ENCODE measurements around the gene SCYL2.
"Not testable (repeated sequence)": the region's sequence is repeated elsewhere in the genome, so short reads cannot be mapped to it uniquely, and the experiment has no call there.

The SCYL2 gene

DNA sequence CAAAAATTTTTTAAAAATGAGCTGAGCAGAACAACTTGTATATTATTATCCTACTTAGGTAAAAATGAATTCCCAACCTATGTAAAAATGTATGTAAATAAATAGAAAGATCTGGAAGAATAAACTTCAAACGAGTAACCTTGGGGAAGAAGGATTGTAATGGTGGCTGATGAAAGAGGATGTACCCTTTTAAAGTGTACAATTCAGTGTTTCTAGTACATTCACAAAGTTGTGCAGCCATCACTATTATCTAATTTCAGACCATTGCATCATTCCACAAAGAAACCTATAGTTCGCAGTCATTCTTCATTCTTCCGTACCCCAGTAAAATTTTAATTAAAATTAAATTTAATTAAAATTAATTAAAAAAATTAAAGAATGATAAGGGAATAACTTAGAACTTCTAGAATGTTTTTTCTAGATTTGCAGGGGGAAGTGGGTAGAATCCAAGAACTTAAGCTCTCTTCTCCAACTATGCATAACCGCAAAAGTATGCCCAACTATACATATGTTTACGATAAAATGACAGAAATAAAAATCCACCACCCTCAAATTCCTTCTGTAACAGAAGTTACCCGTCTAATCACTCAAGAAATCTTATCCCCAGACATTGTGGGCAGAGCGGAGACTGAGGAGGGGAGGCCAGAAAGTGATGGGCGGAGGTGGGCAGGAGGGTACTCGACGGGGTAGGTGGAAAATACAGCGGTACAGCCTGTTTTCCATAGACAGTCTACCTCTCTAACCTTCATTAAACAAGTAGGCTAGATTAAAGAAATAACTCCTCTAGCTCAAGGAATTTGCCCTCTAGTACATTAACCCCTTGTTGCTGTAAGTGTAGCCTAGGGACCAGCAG is 1.0 kb upstream of the SCYL2 start:
- DNase-seq = no peak

DNA sequence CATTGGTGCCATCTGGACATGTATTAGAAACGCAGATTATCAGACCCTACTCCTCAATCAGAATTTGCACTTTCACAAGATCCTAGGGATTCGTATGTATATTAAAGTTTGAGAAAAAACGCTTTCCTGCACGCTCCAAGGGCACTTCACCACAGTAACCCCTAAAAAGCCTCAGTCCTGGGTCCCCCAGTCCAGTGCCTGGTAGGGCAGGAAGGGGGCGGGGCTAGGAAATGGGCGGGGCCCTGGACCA is 467 bp upstream of the SCYL2 start:
- peak; percentile 90 for DNase-seq

DNA sequence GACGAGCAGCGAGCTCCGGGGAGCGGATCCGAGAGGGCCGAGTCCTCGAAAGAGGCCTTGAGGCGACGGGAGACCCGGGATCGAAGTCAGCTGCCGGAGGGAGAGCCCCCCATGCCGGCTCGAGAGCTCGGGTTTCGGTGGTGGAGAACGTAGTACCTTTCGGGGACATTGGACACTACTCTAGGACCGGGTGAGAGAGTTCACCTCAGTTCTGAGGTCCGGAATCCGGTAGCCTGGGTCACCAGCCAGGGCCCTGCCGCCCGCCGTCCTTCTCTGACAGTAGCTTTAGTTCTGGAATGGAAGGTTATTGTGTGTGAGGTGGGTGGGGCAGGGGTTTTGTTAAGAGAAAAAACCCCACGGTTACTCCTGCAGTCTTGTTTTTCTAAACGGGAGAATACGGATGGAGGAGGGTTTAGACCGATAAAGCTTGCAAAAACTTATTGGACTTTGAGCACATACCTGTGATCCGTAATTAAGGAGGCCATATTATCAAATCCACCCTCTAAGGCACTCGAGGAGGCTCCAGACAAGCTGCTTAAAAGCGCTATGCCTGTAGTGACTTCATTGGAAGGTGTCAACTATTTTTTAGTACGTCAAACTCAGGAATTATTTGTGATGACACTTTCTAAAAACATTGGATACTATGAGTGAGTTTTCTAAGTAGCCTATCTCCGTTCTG is 765 bp downstream of the SCYL2 start:
- no peak for DNase-seq

DNA sequence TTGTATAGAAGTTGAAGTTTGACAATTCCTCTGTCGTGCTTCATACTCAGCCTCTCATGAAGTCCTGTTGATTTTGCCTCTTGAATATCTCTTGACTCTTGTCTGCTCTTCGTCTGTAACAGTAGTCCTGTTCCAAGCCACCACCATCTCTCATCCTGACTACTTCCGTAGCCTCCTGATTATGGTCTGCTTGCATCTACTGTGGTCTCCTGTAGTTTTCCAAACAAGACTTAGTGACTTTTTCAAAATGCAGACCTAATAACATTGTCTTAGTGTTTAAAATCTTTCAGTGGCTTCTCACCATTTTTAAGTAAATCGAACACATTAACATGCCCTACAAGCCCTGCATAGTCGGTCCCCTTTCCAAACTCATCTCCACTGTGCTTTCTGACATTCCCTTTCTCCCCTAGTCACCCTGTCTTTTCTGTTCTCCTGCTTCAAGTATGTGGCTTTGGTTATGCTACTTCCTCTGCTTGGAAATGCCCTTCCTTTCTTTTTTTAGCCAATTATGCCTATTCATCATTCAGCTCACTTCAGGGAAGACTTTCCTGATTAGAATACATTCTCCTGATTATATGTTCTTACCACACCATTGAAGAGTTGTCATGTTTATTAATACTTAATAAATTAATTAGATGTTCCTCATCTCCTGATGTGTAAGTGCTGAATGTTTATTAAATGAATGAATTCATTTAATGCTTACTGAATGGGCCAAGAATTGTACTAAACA is 2.0 kb downstream of the SCYL2 start:
- no peak for DNase-seq

DNA sequence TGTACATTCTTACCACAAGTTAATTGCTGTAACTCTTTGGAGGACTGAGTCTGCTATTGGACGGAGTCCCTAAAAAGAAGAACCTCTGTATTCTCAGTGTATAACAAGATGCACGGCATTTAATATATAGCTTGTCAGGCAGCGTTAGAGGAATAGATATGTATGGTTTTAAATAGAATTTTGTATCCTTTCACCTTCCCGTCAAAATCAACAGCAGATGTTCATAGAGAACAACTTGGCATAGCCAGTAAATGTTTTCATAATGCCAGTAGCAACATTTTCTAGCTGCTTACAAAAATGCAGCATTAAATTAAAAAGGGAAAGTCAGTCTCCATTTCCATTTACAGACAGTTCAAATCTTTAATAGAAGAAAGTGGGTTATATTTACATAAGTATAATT is 6.8 kb downstream of the SCYL2 start:
- DNase-seq = no peak

DNA sequence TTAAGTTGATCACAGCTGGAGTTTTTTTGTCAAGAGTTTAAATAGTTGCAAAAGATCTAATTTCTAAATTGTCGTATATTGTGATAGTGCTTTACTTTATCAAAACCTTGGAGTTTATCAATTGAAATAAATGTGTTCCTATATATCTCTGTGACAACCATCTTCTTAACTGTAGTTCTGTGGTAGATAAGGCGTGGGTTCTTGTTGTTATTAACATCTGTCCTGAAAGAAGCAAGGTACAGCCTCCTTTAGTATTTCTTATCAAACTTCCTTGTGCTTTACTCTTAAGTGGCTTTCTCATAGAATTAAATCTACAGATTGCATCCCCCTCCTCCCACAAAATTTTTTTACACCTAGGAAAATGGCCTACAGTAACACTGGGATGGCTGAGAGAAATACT is 7.3 kb downstream of the SCYL2 start:
- DNase-seq = no peak

DNA sequence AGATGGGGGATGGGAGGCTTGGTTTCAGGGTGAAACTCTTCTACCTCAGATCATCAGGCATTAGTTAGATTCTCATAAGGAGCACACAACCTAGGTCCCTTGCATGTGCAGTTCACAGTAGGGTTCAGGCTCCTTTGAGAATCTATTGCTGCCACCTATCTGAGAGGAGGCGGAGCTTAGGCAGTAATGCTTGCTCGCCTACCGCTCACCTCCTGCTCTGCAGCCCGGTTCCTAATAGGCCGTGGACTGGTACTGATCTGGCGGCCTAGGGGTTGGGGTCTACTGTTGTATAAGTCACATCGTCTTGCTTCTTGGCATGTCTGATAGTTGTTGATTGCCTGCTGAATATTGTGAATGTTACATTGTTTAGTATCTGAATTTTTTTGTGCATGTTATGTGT is 12.2 kb downstream of the SCYL2 start:
- DNase-seq = no peak

DNA sequence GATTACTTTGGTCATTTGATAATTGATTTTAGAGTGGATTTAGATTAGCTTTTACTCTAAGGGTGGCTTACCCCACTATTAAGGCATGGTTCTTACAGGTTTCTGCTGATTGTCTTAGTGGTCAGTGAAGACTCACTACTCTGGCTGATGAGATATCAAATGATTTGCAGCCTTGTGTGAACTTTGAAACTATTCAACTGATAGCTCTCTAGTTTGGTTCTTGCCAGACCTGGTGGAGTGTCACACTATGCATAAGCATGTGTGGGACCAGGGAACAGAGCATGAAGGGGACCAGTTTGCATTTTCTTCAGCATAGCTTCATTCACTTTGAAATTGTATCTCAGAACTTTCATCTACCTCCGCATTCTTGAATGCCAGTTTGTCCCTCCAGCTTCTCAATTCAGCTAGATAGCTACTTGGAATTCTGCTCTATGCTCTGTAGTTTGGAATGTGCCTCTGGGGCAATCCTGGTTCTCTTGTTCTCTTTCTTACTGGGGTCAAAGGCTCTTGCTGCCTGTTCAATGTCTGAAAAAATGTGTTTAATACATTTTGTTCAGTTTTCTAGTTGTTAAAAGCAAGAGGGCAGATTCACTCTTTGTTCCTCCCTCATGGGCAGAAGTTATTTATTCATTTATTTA is 12.7 kb downstream of the SCYL2 start:
- DNase-seq = no peak

DNA sequence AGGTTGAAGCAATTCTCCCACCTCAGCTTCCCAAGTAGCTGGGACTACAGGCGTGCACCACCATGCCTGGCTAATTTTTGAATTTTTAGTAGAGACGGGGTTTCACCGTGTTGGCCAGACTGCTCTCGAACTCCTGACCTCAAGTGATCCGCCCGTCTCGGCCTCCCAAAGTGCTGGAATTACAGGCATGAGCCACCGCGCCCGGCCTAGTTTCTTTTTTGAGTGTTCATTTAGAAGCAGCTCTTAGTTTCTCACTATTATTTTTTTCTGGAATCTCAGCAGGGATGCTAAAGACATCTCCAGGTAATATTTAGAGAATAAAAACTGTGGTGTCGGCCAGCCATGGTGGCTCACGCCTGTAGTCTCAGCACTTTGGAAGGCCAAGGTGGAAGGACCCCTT is 17.6 kb downstream of the SCYL2 start:
- DNase-seq = not testable (repeated sequence)

DNA sequence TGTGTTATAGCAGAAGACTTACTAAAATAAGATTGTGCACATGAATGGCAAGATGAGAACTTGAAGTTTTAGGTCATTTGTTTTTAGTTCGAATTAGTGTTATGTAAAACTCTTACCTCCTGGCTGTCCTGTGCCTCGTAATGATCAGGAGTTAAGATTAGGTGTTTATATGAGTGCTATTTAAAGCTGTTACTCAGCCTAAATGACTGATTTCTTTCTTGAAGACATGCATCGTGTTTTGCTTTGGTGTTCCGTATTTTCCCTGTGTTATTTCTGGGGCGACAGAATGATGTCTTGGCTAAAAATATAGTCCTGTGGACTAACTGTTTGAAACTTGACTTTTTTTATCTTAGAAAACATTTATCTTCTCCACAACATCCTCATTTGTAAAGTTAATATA is 22.1 kb downstream of the SCYL2 start:
- no peak for DNase-seq

DNA sequence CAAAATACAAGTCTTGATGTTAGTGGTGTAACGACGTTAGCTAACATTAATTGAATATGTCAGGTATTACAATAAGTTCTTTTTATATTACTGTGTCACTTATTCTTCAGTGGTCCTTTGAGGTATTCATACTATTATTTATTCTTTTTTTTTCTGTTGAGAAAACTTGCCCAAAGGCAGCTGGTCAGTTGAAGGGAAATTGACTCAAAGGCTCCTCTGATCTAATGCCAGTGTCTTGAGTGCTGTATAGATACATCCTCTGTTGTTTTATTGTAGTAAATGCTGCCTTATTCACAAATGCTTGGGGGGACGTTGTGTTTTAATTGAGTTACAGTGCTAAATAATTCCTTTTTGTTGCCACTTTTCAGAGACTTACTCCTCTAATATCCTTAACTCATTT is 23.0 kb downstream of the SCYL2 start:
- DNase-seq = no peak

DNA sequence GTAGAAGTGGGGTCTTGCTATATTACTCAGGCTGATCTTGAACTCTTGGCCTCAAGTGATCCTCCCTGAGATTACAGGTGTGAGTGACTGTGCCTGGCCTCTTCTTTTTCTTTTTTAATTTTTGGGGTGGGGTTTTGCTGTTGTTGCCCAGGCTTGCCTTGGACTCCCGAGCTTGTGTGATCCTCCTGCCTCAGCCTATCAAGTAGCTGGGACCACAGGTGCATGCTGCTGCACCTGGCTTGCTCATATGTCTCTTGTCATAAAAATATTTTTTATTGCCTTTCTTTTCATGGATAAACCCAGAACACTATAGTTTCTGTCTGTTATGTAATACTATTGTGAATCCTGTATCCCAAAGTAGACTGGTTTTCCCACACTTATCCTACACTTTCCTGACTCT is 26.0 kb downstream of the SCYL2 start:
- no peak for DNase-seq

DNA sequence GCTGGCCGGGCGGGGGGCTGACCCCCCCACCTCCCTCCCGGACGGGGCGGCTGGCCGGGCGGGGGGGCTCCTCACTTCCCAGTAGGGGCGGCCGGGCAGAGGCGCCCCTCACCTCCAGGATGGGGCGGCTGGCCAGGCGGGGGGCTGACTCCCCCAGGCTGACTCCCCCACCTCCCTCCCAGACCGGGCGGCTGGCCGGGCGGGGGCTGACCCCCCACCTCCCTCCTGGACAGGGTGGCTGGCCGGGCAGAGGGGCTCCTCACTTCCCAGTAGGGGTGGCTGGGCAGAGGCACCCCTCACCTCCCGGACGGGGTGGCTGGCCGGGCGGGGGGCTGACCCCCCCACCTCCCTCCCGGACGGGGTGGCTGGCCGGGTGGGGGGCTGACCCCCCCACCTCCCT is 27.4 kb downstream of the SCYL2 start:
- not testable (repeated sequence) for DNase-seq

DNA sequence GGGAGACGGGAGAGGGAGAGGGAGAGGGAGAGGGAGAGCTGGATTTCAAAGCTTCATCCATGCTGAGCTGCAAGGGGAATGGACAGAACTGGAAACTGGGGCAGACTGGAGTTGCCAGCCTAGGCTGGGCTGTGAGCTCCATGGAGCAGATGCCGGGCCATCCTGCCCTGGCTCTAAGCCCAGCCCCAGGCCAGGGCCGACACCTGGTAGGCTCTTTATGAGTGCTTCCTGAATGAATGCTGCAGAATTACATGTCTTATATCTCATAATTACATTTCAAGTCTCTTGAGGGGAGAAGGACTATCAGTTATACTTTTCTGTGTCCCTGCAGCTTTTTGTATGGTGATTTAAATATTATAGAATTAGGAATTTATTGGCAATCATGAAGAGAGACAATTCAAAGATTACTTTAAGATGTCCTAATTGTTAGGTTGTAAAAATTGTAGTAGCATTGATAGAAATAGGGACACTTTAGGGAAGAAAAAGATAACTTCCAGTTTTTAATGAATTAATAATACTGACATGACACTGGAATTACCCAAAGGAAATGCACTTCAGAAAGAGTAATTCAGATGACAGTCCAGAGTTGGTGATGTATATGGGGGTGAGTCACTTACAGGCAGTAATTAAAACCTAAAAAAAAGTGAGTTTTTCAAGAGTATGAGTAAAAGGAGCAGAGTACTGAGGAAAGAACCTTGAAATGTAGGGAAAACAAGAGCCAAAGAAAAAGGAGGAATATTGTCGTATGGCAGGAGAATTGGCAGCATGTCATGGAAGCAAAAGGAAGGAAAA is 29.0 kb downstream of the SCYL2 start:
- no peak for DNase-seq

DNA sequence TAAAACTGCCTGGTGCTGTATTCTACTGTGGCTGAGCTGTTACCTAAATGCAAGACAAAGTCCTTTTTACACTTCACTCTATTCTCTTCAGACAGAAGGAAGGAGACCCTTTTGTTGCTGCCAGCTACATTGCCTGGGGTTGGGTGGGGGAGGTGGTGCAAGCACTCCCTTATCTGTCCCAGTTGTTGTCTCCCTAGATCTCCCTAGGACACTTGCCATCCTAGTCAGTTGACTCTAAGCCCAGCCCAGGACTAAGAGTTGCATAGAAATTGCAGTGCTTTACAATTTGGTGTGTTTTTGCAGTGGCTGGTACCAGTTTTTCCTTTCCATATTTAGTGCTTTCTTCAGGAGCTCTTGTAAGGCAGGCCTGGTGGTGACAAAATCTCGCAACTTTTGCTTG is 35.1 kb downstream of the SCYL2 start:
- no peak for DNase-seq

DNA sequence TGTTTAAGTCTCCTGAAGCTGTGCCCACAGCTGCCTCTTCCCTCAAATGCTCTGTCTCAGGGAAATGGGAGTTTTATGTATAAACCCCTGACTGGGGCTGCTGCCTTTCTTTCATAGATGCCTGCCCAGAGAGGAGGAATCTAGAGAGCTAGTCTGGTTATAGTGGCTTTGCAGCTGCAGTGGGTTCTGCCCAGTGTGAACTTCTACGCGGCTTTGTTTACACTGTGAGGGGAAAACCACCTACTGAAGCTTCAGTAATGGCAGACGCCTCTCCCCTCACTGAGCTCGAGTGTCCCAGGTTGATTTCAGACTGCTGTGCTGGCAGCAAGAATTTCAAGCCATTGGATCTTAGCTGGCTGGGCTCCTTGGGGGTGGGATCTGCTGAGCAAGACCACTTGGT is 36.9 kb downstream of the SCYL2 start:
- no peak for DNase-seq

DNA sequence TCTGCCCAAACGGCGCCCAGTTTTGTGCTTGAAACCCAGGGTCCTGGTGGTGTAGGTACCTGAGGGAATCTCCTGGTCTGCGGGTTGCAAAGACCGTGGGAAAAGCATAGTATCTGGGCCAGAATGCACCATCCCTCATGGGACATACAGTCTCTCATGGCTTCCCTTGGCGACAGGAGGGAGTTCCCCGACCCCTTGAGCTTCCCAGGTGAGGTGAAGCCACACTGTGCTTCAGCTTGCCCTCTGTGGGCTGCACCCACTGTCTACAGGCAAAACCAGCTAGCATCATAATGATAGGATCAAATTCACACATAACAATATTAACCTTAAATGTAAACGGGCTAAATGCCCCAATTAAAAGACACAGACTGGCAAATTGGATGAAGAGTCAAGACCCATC is 37.4 kb downstream of the SCYL2 start:
- DNase-seq = not testable (repeated sequence)

DNA sequence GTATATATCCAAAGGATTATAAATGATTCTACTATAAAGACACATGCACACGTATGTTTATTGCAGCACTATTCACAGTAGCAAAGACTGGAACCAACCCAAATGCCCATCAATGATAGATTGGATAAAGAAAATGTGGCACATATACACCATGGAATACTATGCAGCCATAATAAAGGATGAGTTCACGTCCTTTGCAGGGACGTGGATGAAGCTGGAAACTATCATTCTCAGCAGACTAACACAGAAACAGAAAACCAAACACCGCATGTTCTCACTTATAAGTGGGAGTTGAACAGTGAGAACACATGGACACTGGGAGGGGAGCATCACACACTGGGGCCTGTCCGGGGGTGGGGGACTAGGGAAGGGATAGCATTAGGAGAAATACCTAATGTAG is 41.2 kb downstream of the SCYL2 start:
- not testable (repeated sequence) for DNase-seq

DNA sequence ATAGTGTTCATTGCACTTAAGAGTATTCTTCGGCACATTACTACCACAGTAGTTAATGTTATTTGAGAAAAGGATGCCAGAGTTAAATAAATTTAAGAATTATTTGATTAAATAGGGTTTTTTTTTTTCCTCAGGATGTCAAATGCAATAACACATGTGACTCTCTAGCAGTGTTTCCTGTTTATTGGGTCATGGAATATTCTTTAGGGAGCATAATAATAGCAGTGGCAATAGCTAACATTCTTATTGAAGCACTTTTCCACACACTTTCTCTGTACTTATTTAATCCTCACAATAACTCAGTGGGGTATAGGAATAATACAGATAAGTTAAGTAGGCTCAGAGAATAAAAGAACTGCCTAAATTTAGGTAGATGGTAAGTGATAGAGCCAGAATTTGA is 44.3 kb downstream of the SCYL2 start:
- DNase-seq = no peak

DNA sequence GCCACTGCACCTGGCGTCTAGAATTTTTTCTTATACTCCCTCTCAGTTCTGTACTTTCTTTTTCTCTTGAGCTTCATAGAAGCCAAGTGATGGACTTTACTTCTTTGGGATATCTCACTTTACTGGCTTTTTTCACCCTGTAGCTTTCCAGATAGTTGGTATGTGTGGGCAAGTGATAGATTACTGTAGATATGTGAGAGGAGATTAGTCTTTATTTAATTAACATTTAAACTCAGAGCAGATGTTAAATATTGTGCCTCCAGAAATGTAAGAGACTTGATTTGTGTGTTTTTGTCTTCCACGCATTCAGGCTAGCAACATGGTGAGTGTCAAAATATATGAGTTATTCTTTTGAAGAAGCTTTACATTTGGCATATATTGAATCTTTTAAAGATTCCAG is 50.4 kb downstream of the SCYL2 start:
- no peak for DNase-seq

DNA sequence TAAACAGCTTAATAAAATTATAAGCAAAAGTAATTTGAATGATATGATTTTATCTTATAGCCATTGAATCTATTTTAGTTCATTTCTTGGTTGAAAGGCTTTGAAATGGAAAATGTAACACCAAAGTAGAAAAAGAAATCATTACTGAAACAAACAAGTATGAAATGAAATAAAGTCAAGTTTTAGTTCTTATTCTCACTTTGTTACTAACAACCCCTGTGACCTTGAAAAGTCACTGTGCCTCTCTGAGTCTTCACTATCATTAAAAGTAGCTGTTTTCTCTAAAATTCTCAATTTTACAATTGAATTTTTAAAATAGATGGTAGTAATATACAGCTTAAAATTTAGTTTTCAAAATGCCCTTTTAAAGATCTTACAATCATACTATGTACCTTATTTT is 57.5 kb downstream of the SCYL2 start:
- no peak for DNase-seq

DNA sequence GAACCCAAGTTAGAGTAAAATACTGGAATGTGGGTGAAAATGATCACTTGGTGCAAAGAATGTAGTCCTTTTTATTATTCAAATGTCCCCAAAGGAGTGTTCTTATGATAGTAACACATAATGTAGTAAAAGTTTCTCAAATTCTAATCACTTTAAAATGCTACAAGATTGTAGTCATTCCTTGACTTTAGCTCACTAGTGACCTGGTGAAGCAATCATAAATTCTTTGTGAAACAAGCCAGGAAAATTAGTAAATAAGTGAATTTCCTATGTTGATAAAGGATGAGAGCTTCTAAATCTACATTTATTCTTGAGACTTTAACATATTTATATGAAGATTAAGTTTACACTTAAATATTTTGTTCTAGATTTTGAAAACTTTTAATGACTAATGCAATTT is 59.2 kb downstream of the SCYL2 start:
- DNase-seq = no peak

DNA sequence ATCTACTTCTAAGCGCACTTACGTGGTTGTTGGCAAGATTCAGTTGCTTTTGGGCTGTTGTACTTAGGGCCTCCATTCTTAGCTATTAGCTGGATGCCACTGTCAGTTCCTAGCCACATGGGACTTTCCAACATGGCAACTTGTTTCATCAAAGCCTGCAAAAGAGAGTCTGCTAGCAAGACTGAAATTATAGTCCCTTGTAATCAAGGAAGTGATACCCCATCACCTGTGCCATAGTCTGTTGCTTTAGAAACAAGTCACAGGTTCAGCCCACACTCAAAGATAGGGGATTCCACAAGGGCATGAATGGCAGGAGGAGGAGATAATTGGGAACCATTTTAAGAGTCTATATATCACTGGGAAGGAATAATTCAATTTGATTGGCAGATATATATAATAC is 62.8 kb downstream of the SCYL2 start:
- no peak for DNase-seq
